Measurements from ENCODE around the gene STK17B.

Gene STK17B

GRCh38 chr2:196153480-196153879 lies 17.9 kb downstream of the STK17B start:
- DNase-seq = no peak

- DNase-seq = no peak
Observed at GRCh38 chr2:196149948-196150347, 21.4 kb downstream of the STK17B start.

- DNase-seq = no peak
Observed at GRCh38 chr2:196148736-196149135, 22.6 kb downstream of the STK17B start.

- DNase-seq = no peak
Observed at GRCh38 chr2:196145256-196145655, 26.1 kb downstream of the STK17B start.

- no peak for DNase-seq
Observed at GRCh38 chr2:196144513-196145126, 26.8 kb downstream of the STK17B start.

- DNase-seq = no peak
Observed at GRCh38 chr2:196143730-196144131, 27.6 kb downstream of the STK17B start.

- DNase-seq = no peak
Observed at GRCh38 chr2:196142825-196143224, 28.6 kb downstream of the STK17B start.

GRCh38 chr2:196140213-196140612 lies 31.2 kb downstream of the STK17B start:
- DNase-seq = no peak

GRCh38 chr2:196137271-196137670 lies 34.1 kb downstream of the STK17B start:
- no peak for DNase-seq

- DNase-seq = no peak
Observed at GRCh38 chr2:196136151-196136550, 35.2 kb downstream of the STK17B start.

- DNase-seq = no peak
Observed at GRCh38 chr2:196131949-196132925, 39.1 kb downstream of the STK17B start.

- peak; percentile 8 for DNase-seq
Observed at GRCh38 chr2:196131384-196131937, 39.9 kb downstream of the STK17B start.

- no peak for DNase-seq
Observed at GRCh38 chr2:196130039-196130825, 41.1 kb downstream of the STK17B start.

GRCh38 chr2:196128749-196129148 lies 42.6 kb downstream of the STK17B start:
- no peak for DNase-seq

- no peak for DNase-seq
Observed at GRCh38 chr2:196125596-196125995, 45.8 kb downstream of the STK17B start.

- no peak for DNase-seq
Observed at GRCh38 chr2:196123679-196124373, 47.6 kb downstream of the STK17B start.

- no peak for DNase-seq
Observed at GRCh38 chr2:196119926-196120325, 51.5 kb downstream of the STK17B start.

- DNase-seq = no peak
Observed at GRCh38 chr2:196117214-196117705, 54.1 kb downstream of the STK17B start.

GRCh38 chr2:196113061-196113974 lies 58.1 kb downstream of the STK17B start:
- peak; percentile 13 for DNase-seq

- no peak for DNase-seq
Observed at GRCh38 chr2:196112418-196113034, 58.9 kb downstream of the STK17B start.

GRCh38 chr2:196108604-196109003 lies 62.8 kb downstream of the STK17B start:
- no peak for DNase-seq

Data from amniotic stem cell (primary cell).